GM21737 (cell line): ENCODE data around the gene CLIP2.
"Not testable (repeated sequence)": the region's sequence is repeated elsewhere in the genome, so short reads cannot be mapped to it uniquely, and the experiment has no call there.

Experiments
- ATAC-seq: cut with Tn5 transposase; IDR thresholded peaks from one replicate; pipeline ENCODE4 v1.9.1; 2021; ENCODE audit warnings: mild to moderate bottlenecking, moderate library complexity; ENCODE audit not compliant: unreplicated experiment

Gene CLIP2

GRCh38 chr7:74325210-74325565 is 36.0 kb downstream of the CLIP2 start:
- ATAC-seq = no peak

GRCh38 chr7:74329225-74329624 is 40.0 kb downstream of the CLIP2 start:
- ATAC-seq = no peak

DNA sequence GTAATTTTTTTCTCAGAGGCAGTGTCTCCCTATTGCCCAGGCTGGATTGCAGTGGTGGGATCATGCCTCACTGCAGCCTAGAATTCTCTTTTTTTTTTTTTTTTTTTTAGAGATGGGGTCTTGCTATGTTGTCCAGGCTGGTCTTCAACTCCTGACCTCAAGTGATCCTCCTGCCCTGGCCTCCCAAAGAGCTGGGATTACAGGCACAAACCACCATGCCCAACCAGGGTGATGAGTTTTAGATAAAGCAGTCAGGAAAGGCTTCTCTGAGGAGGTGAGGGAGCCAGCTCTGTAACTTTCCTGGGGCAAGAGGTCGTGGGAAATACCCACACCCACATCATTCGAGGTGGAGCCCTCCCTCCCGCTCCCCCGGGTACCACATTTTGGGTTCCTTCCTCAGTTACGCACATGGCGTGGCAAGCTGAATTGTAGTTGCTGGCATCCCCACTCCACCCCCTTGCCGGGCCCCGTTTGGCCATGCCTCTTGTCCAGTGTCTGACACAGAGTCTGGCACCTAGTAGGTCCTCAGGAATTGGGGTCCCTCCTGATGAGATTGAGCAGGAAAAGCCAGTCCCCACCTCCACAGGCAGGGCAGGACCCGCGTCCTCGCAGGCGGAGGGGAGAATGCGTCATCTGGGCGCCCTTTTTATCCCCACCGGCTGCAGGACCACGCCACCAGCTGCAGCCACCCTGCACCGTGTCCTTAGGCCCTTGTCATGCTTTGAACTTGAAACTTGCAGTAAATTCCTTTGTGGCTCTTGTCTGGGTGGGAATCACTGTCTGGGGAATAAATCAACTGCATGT is 43.4 kb downstream of the CLIP2 start:
- ATAC-seq = no peak

DNA sequence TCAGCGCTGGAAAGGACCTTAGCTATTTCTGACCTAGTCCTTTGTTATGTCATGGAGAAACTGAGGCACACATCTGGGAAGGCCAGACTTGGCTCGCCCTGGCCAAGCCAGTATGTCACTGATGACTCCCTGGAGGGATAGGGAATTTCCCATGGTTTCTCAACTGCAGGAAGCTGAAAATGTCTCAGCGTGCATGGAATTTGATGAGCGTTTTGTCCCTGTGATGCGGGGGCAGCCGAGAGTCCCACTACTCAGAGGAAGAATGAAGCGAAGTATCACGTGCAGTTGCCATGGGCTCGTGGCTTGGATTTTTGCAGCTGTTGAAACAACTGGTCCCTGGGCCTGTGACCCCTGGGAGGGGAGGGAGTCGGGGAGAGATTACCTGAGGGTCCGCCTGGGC is 44.8 kb downstream of the CLIP2 start:
- no peak for ATAC-seq

GRCh38 chr7:74337926-74338325 is 48.7 kb downstream of the CLIP2 start:
- ATAC-seq = no peak

DNA sequence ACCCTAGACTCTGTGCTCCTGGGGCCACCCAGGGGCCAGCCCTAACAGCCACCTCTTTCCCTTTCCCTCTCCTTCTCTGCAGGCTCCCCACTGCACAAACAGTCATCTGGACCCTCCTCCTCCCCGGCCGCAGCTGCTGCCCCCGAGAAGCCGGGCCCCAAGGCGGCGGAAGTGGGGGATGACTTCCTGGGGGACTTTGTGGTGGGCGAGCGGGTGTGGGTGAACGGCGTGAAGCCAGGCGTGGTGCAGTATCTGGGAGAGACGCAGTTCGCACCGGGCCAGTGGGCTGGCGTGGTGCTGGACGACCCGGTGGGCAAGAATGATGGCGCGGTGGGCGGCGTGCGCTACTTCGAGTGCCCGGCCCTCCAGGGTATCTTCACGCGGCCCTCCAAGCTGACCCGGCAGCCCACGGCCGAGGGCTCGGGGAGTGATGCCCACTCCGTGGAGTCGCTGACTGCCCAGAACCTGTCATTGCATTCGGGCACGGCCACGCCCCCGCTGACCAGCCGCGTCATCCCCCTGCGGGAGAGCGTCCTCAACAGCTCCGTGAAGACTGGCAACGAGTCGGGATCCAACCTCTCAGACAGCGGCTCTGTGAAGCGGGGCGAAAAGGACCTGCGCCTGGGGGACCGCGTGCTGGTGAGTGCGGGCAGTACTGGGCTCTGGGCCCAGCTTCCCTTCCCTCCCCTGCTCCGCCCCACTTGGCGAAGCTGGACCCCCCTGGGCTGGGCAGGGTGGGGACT is 49.3 kb downstream of the CLIP2 start:
- ATAC-seq = no peak

GRCh38 chr7:74339648-74340047 is 50.4 kb downstream of the CLIP2 start:
- ATAC-seq = not testable (repeated sequence)

GRCh38 chr7:74343281-74344131 is 54.3 kb downstream of the CLIP2 start:
- ATAC-seq = no peak

GRCh38 chr7:74344132-74344496 is 54.9 kb downstream of the CLIP2 start:
- no peak for ATAC-seq

DNA sequence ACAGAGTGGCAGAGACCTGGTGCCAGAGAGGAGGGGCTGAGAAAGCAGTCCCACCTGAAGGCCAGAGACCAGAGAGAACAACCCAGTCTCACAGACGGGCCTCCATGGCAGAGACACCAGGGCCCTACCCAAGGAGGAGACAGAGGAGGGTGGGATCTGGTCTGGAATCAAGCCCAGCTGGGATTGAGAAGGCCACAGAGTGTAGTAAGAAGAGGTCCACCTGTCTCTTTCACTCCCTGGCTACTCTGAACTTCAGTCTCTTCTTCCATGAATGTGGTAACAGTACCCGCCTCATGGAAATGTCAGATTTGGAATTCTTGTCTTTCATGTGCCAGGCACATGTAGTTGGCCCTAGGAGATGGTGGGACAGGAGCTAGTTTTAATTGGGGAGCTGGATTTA is 55.6 kb downstream of the CLIP2 start:
- ATAC-seq = no peak

GRCh38 chr7:74345970-74346369 is 56.8 kb downstream of the CLIP2 start:
- ATAC-seq = no peak

- no peak for ATAC-seq
Measured at GRCh38 chr7:74349621-74350020, 60.4 kb downstream of the CLIP2 start.

GRCh38 chr7:74350751-74351150 is 61.5 kb downstream of the CLIP2 start:
- no peak for ATAC-seq

DNA sequence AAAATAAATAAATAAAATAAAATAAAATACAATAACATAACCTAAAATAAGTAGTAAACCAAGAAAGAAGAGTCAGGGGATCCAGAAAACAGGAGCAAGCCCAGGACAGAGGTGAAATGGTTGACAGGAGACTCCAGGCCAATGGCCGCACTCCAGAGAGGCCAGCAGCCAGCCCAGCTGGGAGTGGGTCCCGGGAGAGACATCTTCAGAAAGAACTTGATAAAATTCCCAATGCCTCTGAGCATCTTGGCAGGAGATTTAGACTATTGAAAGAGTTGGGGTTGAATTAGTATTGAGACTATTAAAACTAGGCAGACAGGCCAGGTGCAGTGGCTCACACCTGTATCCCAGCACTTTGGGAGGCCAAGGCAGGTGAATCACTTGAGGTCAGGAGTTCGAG is 62.6 kb downstream of the CLIP2 start:
- no peak for ATAC-seq

DNA sequence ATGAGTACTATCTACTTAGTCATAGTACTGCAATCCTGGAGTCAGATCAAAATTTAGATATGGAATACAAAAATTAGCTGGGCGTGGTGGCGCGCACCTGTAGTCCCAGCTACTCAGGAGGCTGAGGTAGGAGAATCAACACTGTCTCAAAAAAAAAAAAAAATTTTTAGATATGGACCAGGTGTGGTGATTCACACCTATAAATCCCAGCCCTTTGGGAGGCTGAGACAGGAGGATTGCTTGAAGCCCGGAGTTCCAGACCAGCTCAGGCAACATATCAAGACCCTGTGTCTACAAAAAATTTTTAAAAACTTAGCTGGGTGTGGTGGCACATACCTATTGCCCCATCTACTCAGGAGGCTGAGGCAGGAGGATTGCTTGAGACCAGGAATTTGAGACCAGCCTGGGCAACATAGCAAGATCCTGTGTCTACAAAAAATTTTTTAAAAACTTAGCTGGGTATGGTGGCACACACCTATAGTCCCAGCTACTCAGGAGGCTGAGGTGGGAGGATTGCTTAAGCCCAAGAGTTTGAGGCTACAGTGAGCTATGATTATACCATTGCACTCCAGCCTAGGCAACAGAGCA is 63.4 kb downstream of the CLIP2 start:
- ATAC-seq = not testable (repeated sequence)

DNA sequence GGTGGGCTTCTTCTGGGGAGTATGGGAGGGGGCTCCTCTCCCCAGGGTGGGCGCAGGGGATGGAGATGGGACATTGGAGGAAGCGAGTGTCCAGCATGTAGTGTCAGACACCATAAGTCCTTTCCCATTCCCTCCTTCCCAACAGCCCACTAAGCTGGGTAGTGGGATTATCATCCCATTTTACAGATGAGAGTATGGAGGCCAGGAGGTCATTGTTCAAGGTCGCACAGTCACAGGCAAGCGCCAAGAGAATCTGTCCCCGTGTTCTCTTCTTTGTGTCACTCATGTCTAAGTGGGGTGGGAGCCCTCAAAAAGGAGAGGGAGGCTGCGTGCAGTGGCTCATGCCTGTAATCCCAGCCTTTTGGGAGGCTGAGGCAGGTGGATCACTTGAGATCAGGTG is 64.8 kb downstream of the CLIP2 start:
- no peak for ATAC-seq

GRCh38 chr7:74355091-74355490 is 65.9 kb downstream of the CLIP2 start:
- no peak for ATAC-seq

DNA sequence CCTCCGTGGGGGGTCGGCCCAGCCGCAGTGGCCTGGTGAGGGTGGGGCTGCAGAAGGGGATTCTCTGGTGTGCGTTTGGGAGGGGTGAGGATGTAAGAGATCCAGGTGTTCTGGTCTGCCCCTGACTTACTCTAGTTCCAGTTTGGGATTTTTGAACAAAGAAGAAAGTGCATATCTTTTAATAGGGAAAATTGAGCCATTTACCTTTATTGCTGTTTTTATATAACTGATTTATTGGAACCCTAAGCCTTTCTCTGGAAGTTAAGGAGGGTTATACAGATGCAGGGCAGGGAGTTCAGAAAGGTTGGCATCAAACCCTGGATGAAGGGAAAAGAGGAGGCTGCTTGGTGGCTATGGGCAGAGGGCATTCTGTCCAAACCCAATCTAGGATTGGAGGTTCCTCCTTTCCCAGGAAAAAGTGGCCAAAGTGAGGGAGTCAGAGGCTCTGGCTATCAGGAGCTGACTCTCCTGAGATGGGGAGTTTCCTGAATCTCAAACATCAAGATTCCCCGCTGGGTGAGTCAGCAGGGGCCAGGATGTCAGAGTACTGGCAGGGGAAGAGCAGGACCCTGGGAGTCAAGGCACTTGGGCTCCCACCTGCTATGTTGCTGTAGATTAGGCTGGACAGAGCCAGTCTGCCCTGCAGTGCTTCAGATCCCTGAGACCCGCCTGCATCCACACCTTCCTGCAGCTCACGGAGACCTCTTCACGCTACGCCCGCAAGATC is 67.5 kb downstream of the CLIP2 start:
- no peak for ATAC-seq

DNA sequence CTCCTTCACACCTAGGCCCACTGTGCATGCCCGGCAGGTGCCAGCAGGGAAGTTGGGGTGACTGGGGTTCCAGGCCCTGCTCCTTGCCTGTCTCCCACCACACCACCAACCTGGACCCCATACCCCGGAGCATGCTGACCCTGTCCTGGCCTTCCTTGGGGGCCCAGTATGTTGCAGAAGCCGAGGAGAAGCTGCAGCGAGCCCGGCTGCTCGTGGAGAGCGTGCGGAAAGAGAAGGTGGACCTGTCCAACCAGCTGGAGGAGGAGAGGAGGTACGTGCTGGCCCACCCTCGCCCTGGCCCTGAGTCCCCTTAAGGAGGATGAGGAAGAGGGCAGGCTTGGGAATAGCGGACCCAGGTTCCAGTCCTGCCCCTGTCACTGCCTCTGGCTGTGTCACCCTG is 70.8 kb downstream of the CLIP2 start:
- no peak for ATAC-seq

DNA sequence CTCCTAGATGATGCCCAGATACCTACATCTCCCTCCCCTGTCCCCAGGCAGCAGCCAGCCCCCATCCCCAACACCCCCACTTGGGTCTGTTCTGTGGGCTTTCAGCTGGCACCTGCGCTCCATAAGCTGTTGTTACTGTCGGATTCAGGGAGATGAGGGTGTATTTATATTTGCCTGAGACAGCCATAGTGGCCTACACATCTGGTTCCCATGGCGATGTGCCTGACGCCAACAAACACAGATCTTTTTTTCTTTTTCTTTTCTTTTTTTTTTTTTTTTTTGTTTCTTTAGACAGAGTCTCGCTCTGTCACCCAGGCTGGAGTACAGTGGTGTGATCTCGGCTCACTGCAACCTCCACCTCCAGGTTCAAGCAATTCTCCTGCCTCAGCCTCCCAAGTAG is 73.1 kb downstream of the CLIP2 start:
- no peak for ATAC-seq

DNA sequence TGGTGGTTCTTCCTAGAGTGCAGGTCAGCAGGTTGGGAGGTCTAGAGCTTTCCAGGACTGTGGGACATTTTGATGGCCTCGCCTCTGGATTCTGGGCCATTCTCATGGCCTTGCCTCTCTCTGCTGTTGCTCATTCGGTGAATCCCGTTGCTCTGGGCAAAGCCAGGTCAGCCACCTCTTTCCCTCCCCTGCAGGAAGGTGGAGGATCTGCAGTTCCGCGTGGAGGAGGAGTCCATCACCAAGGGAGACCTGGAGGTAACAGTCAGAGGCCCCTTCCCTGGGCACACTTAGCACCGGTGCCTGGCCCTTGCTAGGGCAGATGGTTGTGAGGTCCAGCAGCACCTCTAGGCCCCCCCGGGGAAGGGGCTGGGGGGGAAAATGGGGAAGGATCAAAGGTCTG is 74.9 kb downstream of the CLIP2 start:
- no peak for ATAC-seq
